Measurements from ENCODE around the gene WDR73.

The WDR73 gene

DNA sequence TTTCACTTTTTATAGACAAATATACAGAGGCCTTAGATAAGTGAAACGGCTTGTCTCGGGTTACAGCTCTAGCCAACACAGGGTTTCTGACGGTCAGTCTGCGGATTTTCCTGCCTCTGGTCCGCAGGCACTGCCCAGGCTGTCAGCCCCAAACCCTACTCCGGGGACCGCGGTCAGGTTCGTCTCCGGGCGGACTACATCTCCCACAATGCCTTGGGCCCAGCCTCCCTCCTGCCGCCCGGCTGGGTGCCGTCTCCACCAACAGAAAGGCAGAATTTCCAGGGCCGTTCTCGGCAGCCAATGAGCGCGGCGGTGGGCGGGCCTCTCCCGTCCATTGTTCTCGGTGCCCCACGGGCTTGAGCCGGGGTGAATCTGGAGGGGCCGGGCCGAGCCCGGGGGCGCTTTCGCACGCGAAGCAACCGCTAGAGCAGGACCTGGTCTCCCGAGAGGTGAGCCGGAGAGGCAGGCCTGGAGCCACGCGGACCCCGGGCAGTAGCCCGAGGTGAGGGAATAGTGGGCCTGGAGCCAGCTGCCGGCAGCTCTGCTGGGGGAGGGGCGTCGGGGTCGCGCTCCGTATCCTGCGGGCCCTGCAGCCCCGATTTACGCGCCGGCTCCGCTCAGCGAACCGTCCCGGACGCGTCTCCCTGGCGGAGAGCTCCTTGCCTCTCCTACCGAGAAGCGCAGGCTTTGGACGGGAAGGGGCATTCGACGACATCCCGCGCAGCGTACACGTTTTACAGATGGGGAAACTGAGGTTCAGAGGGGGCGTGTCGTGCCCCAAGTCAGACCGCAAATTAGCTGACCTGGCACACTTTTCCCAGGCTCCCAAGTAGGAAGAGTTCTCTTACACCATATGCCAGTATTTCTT lies 53.2 kb downstream of the WDR73 start, which contains the start of gene ZSCAN2:
Gene ZSCAN2 (plus strand): TSS at position 323 of the 868 bp plus-strand sequence. CDS start 2,919 bp downstream, outside the sequence.
- peaks cover 9% of the 10 kb centered on the region for H3F3A ChIP-seq (ENCODE audit: low read depth)
- H3K36me3 ChIP-seq (ENCODE audit: insufficient read depth, low read length), result peaks cover 3% of the 10 kb centered on the region; the same call in 1 of the 2 replicates
- H3K9ac ChIP-seq (ENCODE audit: low read depth, low read length, poor library complexity, severe bottlenecking), result peak within 1 kb of the TSS; percentile 82
- no peaks in the 10 kb centered on the region for H3K9me3 ChIP-seq (ENCODE audit: insufficient read depth, low read depth, low read length)
- peaks cover 35% of the 10 kb centered on the region for H4K20me1 ChIP-seq (ENCODE audit: insufficient read depth, low read length, poor library complexity, severe bottlenecking)
- peak within 1 kb of the TSS; percentile 99 for H2AFZ ChIP-seq (ENCODE audit: low read length)
- no peaks in the 10 kb centered on the region for H3K9me2 ChIP-seq (replicated peaks; ENCODE audit: low read depth, low read length)
- H3K27me3 ChIP-seq (ENCODE audit: insufficient read depth, low read length, poor library complexity, severe bottlenecking), result no peaks in the 10 kb centered on the region
- peak within 1 kb of the TSS; percentile 89 for H3K4me2 ChIP-seq (ENCODE audit: low read depth, low read length, poor library complexity, severe bottlenecking)
- H3K4me1 ChIP-seq (ENCODE audit: insufficient read depth, low read length, poor library complexity, severe bottlenecking), result peaks cover 57% of the 10 kb centered on the region
- H3K4me3 ChIP-seq (ENCODE audit: low read length, poor library complexity, severe bottlenecking), result peak within 1 kb of the TSS; percentile 94
- no peak for TF ChIP-seq EZH2phosphoT487 (IDR thresholded peaks at IDR 0.05; ENCODE audit: borderline replicate concordance)
- TF ChIP-seq, protein P1, sequence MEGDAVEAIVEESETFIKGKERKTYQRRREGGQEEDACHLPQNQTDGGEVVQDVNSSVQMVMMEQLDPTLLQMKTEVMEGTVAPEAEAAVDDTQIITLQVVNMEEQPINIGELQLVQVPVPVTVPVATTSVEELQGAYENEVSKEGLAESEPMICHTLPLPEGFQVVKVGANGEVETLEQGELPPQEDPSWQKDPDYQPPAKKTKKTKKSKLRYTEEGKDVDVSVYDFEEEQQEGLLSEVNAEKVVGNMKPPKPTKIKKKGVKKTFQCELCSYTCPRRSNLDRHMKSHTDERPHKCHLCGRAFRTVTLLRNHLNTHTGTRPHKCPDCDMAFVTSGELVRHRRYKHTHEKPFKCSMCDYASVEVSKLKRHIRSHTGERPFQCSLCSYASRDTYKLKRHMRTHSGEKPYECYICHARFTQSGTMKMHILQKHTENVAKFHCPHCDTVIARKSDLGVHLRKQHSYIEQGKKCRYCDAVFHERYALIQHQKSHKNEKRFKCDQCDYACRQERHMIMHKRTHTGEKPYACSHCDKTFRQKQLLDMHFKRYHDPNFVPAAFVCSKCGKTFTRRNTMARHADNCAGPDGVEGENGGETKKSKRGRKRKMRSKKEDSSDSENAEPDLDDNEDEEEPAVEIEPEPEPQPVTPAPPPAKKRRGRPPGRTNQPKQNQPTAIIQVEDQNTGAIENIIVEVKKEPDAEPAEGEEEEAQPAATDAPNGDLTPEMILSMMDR (conservative IDR thresholded peaks at IDR 0.05; ENCODE audit: low read length), result no peak
- peaks cover 50% of the 10 kb centered on the region for H3K79me2 ChIP-seq (ENCODE audit: insufficient read depth, low read length)

DNA sequence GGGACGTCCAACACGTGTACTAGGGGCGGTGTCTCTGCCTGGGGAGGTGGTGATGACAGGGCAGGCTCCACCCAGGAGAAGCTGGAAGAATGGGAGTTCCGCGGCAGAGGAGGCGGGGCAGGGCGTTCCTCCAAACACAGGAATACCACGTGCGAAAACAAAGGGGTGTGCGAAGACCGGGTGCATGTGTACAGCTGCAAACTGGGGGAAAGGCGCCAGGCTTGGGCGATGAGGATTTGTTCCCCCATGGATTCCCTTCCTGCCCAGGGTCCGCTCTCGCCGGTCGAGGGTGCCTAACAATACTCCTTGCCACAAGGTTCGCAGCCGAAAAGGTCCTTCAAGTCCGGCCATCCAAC lies 53.8 kb downstream of the WDR73 start:
- Histone ChIP-seq H2AFZ (ENCODE audit: low read length) (peak overlapping the region; percentile 99), H3K4me2 (ENCODE audit: low read depth, low read length, poor library complexity, severe bottlenecking) (peak overlapping the region; percentile 88), H3K9me2 (replicated peaks; ENCODE audit: low read depth, low read length) (no peaks in the 10 kb centered on the region), H3K36me3 (ENCODE audit: insufficient read depth, low read length) (peaks cover 3% of the 10 kb centered on the region; the same call in 1 of the 2 replicates), H3K27me3 (ENCODE audit: insufficient read depth, low read length, poor library complexity, severe bottlenecking) (no peaks in the 10 kb centered on the region), H3K79me2 (ENCODE audit: insufficient read depth, low read length) (peaks cover 44% of the 10 kb centered on the region), H3K4me1 (ENCODE audit: insufficient read depth, low read length, poor library complexity, severe bottlenecking) (peaks cover 56% of the 10 kb centered on the region), H3K9me3 (ENCODE audit: insufficient read depth, low read depth, low read length) (no peaks in the 10 kb centered on the region), H3F3A (ENCODE audit: low read depth) (peaks cover 9% of the 10 kb centered on the region), H3K4me3 (ENCODE audit: low read length, poor library complexity, severe bottlenecking) (peak overlapping the region; percentile 94), H4K20me1 (ENCODE audit: insufficient read depth, low read length, poor library complexity, severe bottlenecking) (peaks cover 28% of the 10 kb centered on the region), H3K9ac (ENCODE audit: low read depth, low read length, poor library complexity, severe bottlenecking) (peak overlapping the region; percentile 82)
- TF ChIP-seq, protein P1 (conservative IDR thresholded peaks at IDR 0.05; ENCODE audit: low read length), result no peak
- TF ChIP-seq EZH2phosphoT487 (IDR thresholded peaks at IDR 0.05; ENCODE audit: borderline replicate concordance), result no peak

DNA sequence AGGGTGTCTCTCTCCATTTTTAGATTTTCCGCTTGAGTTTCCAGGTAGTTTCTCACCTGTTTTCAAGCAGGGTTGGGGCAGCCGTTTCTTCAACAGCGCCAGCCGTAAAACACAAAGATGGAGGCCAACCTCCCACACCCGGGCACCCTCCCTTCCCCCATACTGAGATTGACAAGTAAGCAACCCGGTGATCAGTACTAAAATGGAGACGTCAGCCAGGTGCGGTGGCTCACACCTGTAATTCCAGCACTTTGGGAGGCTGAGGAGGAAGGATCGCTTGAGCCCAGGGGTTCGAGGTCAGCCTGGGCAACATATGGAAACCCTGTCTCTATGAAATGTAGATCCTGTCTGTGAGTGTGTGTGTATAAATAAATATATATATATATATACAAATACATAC lies 54.2 kb downstream of the WDR73 start:
- Histone ChIP-seq H3K4me3 (ENCODE audit: low read length, poor library complexity, severe bottlenecking) (peak overlapping the region; percentile 94), H3K9me2 (replicated peaks; ENCODE audit: low read depth, low read length) (no peaks in the 10 kb centered on the region), H3K4me1 (ENCODE audit: insufficient read depth, low read length, poor library complexity, severe bottlenecking) (peaks cover 56% of the 10 kb centered on the region), H3F3A (ENCODE audit: low read depth) (peaks cover 9% of the 10 kb centered on the region), H3K9ac (ENCODE audit: low read depth, low read length, poor library complexity, severe bottlenecking) (peak overlapping the region; percentile 80), H3K27me3 (ENCODE audit: insufficient read depth, low read length, poor library complexity, severe bottlenecking) (no peaks in the 10 kb centered on the region), H3K9me3 (ENCODE audit: insufficient read depth, low read depth, low read length) (no peaks in the 10 kb centered on the region), H4K20me1 (ENCODE audit: insufficient read depth, low read length, poor library complexity, severe bottlenecking) (peaks cover 24% of the 10 kb centered on the region), H3K79me2 (ENCODE audit: insufficient read depth, low read length) (peaks cover 40% of the 10 kb centered on the region), H3K4me2 (ENCODE audit: low read depth, low read length, poor library complexity, severe bottlenecking) (peak overlapping the region; percentile 88), H2AFZ (ENCODE audit: low read length) (no peak overlapping the region), H3K36me3 (ENCODE audit: insufficient read depth, low read length) (peaks cover 3% of the 10 kb centered on the region; the same call in 1 of the 2 replicates)
- no peak for TF ChIP-seq EZH2phosphoT487 (IDR thresholded peaks at IDR 0.05; ENCODE audit: borderline replicate concordance)
- TF ChIP-seq, protein P1 (conservative IDR thresholded peaks at IDR 0.05; ENCODE audit: low read length), result no peak

Data from Loucy (cell line).